Stimulated activated CD8-positive, alpha-beta memory T cell treated with anti-CD3 and anti-CD28 coated beads, Interleukin-15, amount 100 ng/mL, for 4 hours (primary cell): ENCODE data around the gene HOXD4.

Experiments used
- DNase-seq, 2 donors: peaks; one replicate each; pipeline ENCODE4 v3.0.0-alpha.2; 2020; ENCODE audit warnings: low read depth in 2 of 2

Gene HOXD4

GRCh38 chr2:176187899-176188773 lies 36.8 kb downstream of the HOXD4 start, which contains the start of gene HOXD1:
TSS of gene HOXD1 (plus strand) at chr2:176188668. CDS start at chr2:176188802, 134 bp downstream.
- no peak for DNase-seq

GRCh38 chr2:176188774-176189680 lies 37.7 kb downstream of the HOXD4 start:
- no peak for DNase-seq

- DNase-seq: no peak
Observed at GRCh38 chr2:176189681-176190641, 38.6 kb downstream of the HOXD4 start.

DNA sequence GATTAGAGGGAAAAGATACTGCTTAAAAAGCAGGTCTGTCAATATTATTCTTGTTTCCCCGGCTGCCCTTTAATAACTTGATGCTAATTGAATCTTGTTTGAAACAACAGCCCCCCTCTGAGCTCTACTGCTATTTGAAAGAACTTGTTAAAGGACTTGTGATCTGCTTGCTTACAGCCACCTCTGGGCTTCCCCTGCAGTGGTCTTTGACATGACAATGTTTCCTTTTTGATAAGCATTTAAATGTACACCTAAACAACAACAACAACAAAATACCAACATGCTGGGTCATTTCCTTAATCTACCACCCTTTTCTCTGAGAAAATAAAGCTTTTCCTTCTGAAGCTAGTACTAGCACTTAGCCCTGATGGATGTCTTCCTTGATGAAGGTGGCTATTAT lies 41.0 kb downstream of the HOXD4 start:
- no peak for DNase-seq

DNA sequence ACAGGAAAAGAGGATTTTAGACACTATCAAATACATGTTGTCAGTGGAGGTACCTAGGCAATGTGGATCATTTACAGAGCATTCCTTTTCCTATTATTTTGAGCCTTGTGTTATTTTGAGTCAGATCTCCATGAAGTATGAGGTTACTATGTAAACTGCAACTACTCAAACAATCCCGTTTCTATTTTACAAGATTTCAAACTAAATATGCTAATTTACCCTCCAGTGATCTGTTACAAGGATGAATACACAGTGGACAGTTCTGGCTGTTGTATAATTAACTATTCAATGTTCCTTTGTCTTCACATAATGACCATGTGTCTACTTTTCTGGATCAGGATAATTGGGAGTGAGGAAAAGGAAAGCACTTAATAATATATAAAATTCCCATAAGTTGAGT lies 41.7 kb downstream of the HOXD4 start:
- no peak for DNase-seq

DNA sequence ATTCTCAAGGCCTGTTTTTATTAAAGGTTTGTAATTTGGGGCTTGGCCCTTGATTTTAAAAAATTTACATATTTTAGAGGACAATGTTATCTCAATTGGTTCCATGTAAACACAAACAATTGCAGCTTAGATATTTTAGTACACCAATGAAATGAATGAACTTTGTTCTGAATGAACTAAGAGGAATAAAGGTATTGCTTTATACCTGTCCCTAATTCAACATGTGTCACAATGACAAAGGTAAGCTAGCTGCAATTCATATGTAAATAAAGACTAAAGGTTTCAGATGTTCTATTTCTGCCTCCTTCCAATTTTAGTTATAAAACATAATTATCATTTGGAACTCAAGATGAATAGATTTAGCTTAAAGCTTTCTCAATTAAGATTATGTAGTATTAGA lies 48.6 kb downstream of the HOXD4 start:
- DNase-seq: no peak

GRCh38 chr2:176200971-176201370 lies 49.6 kb downstream of the HOXD4 start:
- no peak for DNase-seq

DNA sequence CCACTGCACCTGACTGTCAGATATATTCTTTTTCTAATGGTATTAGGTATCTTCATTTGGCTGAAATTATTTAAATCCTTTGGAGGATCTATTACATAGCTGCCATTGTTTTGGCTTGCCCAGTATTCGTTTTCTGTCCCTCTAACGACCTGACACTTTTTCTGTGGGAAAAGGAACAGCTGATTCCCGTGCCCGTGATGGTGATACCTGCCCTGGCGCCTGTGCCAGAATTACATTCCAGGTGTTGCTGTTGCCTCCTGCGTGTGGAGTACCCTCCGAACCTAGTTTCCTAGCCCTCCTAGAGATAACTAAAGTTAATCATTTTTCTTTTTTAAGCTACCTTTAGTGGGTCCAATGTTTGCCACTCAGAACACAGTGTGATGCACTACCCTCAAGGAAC lies 51.1 kb downstream of the HOXD4 start:
- DNase-seq: no peak
